Measurements from ENCODE around the gene CEL.

GRCh38 chr9:133116346-133117231, 54.8 kb downstream of the CEL start:
- no peak for TF ChIP-seq FOXA1 (IDR thresholded peaks at IDR 0.05)
- TF ChIP-seq HDGF (IDR thresholded peaks at IDR 0.05; ENCODE audit: borderline replicate concordance) = no peak
- no peak for TF ChIP-seq ELF4 (IDR thresholded peaks at IDR 0.05)
- TF ChIP-seq PKNOX1 (IDR thresholded peaks at IDR 0.05) = no peak
- no peak for TF ChIP-seq NFRKB (IDR thresholded peaks at IDR 0.05)
- TF ChIP-seq FOXM1 (IDR thresholded peaks at IDR 0.05; ENCODE audit: borderline replicate concordance) = no peak
- no peak for TF ChIP-seq FOXK2 (IDR thresholded peaks at IDR 0.05)
- TF ChIP-seq BHLHE40 (IDR thresholded peaks at IDR 0.05; ENCODE audit: borderline replicate concordance) = no peak
- TF ChIP-seq LEF1 (IDR thresholded peaks at IDR 0.05; ENCODE audit: borderline replicate concordance) = no peak
- no peak for TF ChIP-seq ARNT (IDR thresholded peaks at IDR 0.05)
- TF ChIP-seq SP1 (IDR thresholded peaks at IDR 0.05) = no peak
